NB4 (cell line): Measurements from ENCODE around the gene ADAP1.

Experiments
- DNase-seq: peaks from one replicate; pipeline ENCODE4 v3.0.0; 2010; ENCODE audit warnings: low read depth
- H3K4me3 ChIP-seq: one replicate; pipeline ENCODE4 v1.5.1; 2011; ENCODE audit warnings: mild to moderate bottlenecking, low read depth, low read length, moderate library complexity
- CTCF ChIP-seq: IDR thresholded peaks from one replicate; pipeline ENCODE4 v1.5.1; 2012; ENCODE audit warnings: low read depth, low read length
- MAX ChIP-seq: IDR thresholded peaks from 2 replicates; pipeline ENCODE4 v1.6.1; 2011; ENCODE audit warnings: low read depth, low read length
- MYC ChIP-seq: IDR thresholded peaks from 2 replicates; pipeline ENCODE4 v1.6.1; 2011; ENCODE audit warnings: low read depth, low read length
- POLR2A ChIP-seq: IDR thresholded peaks from 2 replicates; pipeline ENCODE4 v1.6.1; 2011; ENCODE audit warnings: mild to moderate bottlenecking; ENCODE audit not compliant: insufficient read length; ENCODE audit errors: extremely low read depth

The ADAP1 gene

GRCh38 chr7:883055-884021 is 71.1 kb downstream of the ADAP1 start:
- DNase-seq: no peak
- TF ChIP-seq MYC: no peak
- H3K4me3 ChIP-seq: no peak overlapping the region

GRCh38 chr7:882336-883035 is 72.0 kb downstream of the ADAP1 start:
- H3K4me3 ChIP-seq: no peak overlapping the region
- no peak for DNase-seq
- TF ChIP-seq POLR2A (no peak), MAX (no peak), MYC (no peak), CTCF (no peak)

GRCh38 chr7:881441-882234 is 72.8 kb downstream of the ADAP1 start:
- no peak for DNase-seq
- no peak overlapping the region for H3K4me3 ChIP-seq
- TF ChIP-seq CTCF: no peak
- TF ChIP-seq POLR2A: no peak
- no peak for TF ChIP-seq MAX
- no peak for TF ChIP-seq MYC

GRCh38 chr7:880450-880849 is 74.0 kb downstream of the ADAP1 start:
- DNase-seq: no peak
- H3K4me3 ChIP-seq: no peak overlapping the region
- TF ChIP-seq CTCF (no peak), MAX (no peak), POLR2A (no peak), MYC (no peak)

- no peak for TF ChIP-seq MAX
- no peak for TF ChIP-seq CTCF
- no peak for TF ChIP-seq MYC
- TF ChIP-seq POLR2A: no peak
- DNase-seq: no peak
- no peak overlapping the region for H3K4me3 ChIP-seq
Observed at GRCh38 chr7:879706-880105, 74.8 kb downstream of the ADAP1 start.

- DNase-seq: no peak
- TF ChIP-seq CTCF (no peak), MAX (no peak), POLR2A (no peak), MYC (no peak)
- no peak overlapping the region for H3K4me3 ChIP-seq
Observed at GRCh38 chr7:879093-879492, 75.4 kb downstream of the ADAP1 start.
